Spleen (tissue), 7 donors: ENCODE results near the gene MAP2K1.

Source experiments
- POLR2A ChIP-seq, 3 donors: fragments of 450-650 bp; IDR thresholded peaks; one replicate each; pipeline ENCODE4 v1.5.1; 2017; ENCODE audit warnings: antibody characterized with exemption in 3 of 3, mild to moderate bottlenecking in 1 of 3
- TF ChIP-seq, protein P1 (sequence below), 11 experiments: fragments of 200-600 bp in 7 of 11; fragments of 450-650 bp in 4 of 11; sonication (generic) in 4 of 11; IDR thresholded peaks in 8 of 11; conservative IDR thresholded peaks in 3 of 11; 1 replicate in 7 of 11; 2 replicates in 4 of 11; pipeline versions ENCODE4 v1.4.0 to v1.8.0; 2016 to 2021; ENCODE audit warnings: antibody characterized with exemption in 11 of 11, inconsistent platforms in 4 of 11, mild to moderate bottlenecking in 1 of 11
- donor health status: DM: no; HTN: no; CAD: no; lungs with moderate emphysema.
- donor health status: DM: no; HTN: no; CAD: no.
- donor health status: DM: no; HTN: no; CAD: no.

DNA sequence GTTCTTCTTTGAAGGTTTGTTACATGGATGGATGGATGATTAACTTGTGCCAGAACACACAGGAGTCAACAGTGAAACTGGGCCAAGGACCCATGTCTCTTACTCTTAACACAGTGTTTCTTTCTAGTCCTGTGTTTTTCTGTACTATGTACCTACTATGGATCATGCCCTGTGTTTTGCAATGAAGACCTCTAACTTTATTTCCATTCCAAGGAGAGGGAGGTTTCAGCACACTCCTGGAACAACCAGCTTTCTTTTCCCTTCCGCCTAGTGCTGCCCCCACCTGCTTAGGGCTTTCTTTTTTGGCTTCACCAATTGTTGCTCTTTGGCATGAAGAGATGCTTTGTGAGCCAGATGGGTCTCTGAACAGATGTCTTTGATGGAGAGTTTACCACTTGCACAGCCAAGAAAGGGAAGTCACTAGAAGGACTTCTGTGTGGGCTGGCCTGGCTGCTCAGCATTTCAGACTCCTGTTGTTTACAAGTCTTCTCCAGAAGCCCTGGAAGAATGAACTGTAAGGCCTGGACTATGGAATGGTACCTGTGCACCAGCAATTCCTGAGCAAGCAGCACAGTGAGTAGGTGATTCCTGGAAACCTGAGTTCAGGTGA, 66.4 kb downstream of the MAP2K1 start:
- no peak for TF ChIP-seq POLR2A (IDR thresholded peaks at IDR 0.05)
- TF ChIP-seq, protein P1, sequence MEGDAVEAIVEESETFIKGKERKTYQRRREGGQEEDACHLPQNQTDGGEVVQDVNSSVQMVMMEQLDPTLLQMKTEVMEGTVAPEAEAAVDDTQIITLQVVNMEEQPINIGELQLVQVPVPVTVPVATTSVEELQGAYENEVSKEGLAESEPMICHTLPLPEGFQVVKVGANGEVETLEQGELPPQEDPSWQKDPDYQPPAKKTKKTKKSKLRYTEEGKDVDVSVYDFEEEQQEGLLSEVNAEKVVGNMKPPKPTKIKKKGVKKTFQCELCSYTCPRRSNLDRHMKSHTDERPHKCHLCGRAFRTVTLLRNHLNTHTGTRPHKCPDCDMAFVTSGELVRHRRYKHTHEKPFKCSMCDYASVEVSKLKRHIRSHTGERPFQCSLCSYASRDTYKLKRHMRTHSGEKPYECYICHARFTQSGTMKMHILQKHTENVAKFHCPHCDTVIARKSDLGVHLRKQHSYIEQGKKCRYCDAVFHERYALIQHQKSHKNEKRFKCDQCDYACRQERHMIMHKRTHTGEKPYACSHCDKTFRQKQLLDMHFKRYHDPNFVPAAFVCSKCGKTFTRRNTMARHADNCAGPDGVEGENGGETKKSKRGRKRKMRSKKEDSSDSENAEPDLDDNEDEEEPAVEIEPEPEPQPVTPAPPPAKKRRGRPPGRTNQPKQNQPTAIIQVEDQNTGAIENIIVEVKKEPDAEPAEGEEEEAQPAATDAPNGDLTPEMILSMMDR (IDR thresholded peaks at IDR 0.05 in 8 of 11, conservative IDR thresholded peaks at IDR 0.05 in 3 of 11) = no peak
